SK-N-SH (cell line): Measurements from ENCODE around the gene BMP8A.

Experiments used
- JUND ChIP-seq: IDR thresholded peaks from 2 replicates; pipeline ENCODE4 v1.4.0; 2012
- NFIC ChIP-seq: IDR thresholded peaks from 2 replicates; pipeline ENCODE4 v1.4.0; 2012; ENCODE audit warnings: borderline replicate concordance
- TF ChIP-seq, protein P1 (sequence below): fragments of 200-600 bp; sonication (generic); IDR thresholded peaks from 2 replicates; pipeline ENCODE4 v1.6.1; 2017; ENCODE audit warnings: antibody characterized with exemption, mild to moderate bottlenecking, moderate library complexity

DNA sequence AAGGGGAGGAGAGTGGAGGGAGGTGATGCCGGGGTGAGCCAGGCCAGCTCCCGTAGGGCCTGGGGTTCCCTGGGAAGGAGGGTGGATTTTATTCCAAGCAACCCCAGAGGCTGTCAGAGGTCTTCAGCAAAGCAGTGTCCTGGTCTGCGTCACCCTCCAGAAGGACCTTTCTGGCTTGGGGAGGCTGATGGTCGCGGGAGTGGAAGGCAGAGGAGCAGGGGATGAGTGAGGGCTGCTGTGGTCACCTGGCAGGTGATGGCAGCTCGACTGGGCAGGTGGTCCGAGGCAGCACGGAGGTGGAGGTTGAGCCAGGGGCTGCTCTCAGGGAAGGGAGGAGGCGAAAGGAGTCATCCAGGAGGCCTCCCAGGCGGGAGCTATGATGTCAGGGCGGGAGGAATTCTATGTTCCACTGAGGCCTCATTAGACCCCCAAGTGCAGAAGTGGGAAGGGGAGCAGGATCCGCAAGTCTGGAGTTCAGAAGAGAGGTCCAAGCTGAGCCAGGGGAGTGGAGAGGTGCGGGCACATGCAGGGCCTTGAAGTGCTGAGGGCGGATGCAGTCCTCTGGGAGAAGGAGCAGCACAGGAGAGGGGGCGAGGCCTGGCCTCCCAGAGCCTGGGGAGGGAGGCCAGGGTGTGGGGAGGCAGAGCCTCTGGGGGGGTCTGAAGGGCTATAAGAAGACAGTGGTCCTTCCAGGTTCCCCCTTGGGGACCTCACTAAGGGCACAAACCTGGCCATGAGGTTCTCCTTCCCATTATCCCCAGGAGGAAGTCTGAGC lies 33.3 kb downstream of the BMP8A start:
- TF ChIP-seq, protein P1, sequence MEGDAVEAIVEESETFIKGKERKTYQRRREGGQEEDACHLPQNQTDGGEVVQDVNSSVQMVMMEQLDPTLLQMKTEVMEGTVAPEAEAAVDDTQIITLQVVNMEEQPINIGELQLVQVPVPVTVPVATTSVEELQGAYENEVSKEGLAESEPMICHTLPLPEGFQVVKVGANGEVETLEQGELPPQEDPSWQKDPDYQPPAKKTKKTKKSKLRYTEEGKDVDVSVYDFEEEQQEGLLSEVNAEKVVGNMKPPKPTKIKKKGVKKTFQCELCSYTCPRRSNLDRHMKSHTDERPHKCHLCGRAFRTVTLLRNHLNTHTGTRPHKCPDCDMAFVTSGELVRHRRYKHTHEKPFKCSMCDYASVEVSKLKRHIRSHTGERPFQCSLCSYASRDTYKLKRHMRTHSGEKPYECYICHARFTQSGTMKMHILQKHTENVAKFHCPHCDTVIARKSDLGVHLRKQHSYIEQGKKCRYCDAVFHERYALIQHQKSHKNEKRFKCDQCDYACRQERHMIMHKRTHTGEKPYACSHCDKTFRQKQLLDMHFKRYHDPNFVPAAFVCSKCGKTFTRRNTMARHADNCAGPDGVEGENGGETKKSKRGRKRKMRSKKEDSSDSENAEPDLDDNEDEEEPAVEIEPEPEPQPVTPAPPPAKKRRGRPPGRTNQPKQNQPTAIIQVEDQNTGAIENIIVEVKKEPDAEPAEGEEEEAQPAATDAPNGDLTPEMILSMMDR, result no peak
- TF ChIP-seq NFIC (no peak), JUND (no peak)
